GM18526 (cell line): ENCODE results near the gene TSHZ3.

ENCODE experiments used
- POLR2A ChIP-seq: IDR thresholded peaks from 3 replicates; pipeline ENCODE4 v1.6.1; 2011; ENCODE audit not compliant: insufficient read length; ENCODE audit errors: extremely low read depth

Gene TSHZ3, protein sequence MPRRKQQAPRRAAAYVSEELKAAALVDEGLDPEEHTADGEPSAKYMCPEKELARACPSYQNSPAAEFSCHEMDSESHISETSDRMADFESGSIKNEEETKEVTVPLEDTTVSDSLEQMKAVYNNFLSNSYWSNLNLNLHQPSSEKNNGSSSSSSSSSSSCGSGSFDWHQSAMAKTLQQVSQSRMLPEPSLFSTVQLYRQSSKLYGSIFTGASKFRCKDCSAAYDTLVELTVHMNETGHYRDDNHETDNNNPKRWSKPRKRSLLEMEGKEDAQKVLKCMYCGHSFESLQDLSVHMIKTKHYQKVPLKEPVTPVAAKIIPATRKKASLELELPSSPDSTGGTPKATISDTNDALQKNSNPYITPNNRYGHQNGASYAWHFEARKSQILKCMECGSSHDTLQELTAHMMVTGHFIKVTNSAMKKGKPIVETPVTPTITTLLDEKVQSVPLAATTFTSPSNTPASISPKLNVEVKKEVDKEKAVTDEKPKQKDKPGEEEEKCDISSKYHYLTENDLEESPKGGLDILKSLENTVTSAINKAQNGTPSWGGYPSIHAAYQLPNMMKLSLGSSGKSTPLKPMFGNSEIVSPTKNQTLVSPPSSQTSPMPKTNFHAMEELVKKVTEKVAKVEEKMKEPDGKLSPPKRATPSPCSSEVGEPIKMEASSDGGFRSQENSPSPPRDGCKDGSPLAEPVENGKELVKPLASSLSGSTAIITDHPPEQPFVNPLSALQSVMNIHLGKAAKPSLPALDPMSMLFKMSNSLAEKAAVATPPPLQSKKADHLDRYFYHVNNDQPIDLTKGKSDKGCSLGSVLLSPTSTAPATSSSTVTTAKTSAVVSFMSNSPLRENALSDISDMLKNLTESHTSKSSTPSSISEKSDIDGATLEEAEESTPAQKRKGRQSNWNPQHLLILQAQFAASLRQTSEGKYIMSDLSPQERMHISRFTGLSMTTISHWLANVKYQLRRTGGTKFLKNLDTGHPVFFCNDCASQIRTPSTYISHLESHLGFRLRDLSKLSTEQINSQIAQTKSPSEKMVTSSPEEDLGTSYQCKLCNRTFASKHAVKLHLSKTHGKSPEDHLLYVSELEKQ

DNA sequence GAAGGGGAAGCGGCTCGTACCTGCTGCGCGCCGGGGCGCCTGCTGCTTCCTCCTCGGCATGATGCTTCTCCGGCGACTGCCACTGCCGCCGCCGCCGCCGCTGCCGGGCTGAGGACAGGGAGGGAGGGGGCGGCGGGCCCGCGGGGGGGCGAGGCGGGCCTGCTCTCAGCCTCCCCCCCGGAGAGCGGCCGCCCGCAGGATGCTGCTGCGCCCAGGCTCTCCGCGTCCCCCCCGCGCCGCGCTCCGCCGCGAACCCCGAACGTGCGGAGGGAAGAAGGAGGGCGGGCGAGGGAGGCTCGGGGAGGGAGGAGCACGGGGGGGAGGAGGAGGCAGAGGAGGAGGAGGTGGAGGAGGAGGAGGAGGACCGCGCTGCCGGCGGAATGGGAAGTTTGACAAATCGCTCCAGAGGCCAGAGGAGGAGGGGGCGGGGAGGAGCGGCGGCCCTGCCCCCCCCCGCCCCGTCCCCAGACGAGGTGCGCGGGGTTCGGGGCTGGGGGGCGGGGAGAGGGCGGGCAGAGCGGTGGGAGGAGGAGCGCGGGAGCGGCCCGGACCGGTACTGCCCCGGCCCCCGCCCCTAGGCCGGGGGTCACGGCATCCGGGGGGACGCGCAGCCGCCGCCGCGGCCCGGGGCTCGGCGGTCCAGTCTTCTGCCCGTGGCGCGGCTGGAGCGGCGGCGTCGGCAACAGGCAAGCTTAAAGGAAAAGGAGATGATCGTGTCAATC, at the start of gene TSHZ3:
TSS of gene TSHZ3 (minus strand) at position 277 of the 722 bp plus-strand sequence. CDS start at position 60, 217 bp downstream.
- TF ChIP-seq POLR2A = no peak

DNA sequence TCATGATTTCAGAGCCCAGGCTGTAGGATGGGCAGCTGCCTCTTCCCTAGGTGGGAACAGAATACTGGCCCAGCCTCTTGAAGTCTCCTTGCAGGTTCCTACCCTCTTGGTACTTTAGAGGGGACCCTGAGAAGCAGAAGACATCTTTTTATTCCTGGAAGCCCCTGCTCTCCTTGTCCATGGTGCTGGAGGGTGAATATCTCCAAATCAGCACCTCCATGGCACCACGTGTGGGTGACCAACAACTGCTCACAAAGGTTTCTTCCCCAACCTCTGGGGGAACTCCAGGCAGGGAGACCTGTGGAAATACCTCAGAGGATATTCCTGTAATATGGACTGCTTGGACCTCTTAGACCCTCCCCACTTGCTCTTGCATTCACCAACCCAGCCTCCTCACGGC, 48.1 kb upstream of the TSHZ3 start:
- no peak for TF ChIP-seq POLR2A

DNA sequence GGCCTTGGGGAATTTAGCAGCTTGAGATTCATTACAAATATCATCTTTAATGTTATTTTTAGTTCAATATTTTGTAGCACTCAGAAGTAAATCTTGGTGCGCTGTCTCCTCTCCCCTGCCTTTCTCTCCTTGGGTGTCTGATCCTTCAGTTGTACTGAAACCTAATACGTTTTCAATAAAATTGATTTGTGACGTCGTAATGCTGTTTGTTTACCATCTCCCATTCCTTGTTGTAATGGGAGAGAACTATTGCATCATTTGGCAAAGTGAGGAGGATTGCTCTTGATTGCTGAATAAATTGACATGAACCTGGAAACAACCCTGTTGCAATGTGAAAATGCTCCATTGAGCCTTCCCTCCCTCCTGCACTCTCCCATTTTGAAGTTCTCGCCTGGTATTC, 43.2 kb upstream of the TSHZ3 start:
- no peak for TF ChIP-seq POLR2A

DNA sequence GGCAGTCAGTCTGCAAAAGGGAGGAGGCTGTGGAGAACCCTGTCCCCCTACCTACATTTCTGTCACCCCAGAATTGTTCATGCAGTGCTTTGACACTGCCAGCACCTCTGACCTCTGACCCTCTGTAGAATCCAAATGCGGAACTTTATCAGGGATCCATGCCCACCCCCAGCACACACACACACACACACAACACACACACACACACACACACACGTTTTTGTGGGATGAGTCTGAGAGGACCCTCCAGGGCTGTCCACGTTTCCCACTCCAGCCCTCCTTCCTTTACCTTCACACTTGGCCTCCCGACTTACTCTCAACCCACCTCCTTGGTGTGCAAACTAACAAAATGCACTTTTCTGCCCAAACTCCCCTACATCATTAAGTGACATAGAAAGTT, 42.3 kb upstream of the TSHZ3 start:
- TF ChIP-seq POLR2A = no peak

DNA sequence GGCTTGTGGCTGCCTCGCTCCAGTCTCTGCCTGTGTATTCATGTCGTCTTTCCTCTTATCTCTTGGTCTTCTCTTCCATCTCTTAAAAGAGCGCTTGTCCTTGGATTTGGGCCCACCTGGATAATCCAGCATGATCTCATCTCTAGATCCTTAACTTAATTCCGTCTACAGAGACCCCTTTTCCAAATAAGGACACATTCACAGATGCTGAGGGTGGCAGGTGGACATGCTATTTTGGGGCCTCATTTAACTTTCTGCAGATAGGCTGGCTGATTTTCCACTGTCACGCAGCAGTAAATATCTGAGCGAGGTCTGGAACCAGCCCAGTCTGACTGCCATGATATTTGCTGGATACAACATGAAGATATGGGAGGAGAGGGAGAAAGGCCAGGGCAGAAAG, 41.5 kb upstream of the TSHZ3 start:
- TF ChIP-seq POLR2A = no peak

DNA sequence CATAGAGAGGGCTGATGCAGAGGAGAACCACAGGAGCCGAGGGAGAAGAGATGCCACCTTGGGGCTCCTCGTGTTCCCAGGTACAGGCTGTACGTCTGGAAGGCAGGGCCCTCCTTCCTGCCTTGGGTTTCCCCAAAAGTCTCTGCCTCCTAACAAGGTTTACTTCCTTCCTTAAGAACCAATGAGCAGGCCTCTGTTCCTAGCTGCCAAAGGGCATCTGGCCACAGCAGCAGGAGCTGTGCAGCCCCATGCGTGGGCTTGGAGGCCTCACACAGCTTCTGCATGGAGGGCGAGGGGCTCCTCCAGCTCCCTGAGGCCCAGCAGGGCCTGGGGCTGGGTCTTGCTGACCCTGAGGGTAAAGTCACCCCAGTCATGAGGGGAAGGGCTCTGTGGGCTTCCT, 40.6 kb upstream of the TSHZ3 start:
- no peak for TF ChIP-seq POLR2A

DNA sequence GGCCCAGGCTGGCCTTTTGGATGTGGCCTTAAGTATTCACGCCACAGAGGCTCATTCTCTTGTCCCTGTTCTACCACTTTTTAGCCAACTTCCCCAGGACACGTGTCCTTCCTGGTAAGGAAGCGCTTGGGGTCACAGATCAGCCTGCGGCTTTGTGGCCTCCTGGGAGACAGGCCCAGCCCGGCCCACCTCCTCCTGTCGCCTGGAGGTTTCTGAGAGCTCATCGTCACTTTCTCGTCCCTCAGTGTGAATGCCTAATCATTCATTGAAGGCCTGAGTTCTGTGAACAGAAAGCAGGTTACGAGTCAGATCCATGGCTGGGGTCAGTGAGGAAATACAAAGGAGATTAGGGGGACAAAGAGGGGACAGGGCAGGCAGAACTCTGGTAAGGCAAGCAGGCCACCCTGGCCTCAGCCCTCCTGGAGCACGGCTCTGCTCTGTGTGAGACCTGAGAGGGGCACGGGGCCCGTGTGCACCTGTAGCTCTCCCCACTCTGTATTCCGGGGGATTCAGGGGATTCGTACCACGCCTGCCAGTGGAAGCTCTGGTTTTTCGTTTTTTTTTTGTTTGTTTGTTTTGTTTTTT, 38.6 kb upstream of the TSHZ3 start:
- TF ChIP-seq POLR2A = no peak

DNA sequence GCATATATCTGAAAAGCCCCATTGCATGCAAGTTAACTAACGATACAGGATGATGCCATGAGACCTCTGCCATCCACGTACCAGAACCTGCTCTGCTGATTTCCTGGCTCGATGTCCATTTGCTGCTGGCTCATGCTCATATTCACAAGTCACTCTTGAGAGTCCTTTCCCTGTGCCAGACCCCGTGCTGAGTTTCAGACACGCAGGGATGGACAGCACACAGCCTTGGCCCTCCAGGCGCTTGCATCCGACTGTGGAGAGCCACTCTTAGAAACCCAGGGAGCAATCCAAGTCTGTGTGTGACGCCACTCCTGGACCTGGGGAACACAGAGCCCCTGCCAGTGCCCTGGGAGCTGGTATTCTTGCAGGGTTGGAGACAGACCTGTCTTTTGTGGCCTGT, 37.6 kb upstream of the TSHZ3 start:
- no peak for TF ChIP-seq POLR2A

DNA sequence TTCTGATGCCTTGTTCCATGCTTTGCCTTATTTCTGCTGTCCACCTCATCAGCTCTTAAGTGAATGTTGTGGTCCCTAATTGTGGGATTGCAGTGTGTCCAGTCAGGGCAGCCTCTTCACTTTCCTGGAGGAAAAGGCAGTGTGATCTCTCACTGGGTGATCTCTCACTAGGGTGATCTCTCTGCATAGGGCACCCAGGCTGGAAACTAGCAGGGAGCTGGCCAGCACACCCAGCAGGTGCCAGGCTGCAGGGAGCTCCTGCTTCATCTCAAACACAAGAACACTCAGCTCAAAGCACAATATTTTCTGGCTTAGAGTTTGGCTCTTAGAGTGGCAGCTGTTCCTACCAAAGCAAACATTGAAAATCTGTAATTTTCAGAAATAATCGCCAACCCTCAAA, 36.5 kb upstream of the TSHZ3 start:
- no peak for TF ChIP-seq POLR2A

DNA sequence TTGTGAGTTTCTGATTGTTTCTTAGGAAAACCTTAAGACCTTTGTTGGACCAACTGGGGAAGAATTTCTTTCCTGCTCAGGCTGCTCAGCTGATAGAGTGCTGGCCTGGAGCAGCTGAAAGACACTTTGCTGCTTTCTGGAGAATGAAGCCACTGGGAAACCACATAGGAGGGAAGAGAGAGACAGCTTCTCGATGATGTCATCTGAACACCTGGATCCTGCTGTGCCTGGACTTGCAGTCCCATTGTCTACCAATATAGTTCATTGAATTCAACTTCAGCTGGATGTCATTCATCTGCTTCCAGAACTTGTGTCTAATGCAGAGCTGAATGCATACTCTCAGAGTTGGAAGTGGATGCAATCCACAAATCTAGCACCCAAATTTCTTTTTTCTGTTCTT, 34.3 kb upstream of the TSHZ3 start:
- TF ChIP-seq POLR2A = no peak

DNA sequence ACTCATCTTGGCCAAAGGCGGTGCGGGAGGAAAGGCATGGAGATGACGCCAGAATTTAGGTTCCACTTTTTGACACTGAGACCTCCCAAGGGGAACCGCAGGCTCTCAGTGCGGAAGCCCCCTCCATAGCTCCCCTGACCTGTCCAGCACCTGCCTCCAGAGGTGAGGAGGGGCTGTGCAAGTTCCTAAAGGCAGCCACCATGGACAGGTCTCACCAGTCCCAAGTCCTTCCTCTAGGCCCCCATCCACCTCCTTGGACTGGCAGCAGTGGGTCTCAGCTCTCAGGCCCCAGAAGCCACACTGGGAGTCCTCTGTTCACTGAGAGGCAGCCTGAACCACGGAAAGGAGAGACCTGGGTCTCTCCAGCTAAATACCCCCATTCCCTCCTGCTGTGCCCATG, 31.6 kb upstream of the TSHZ3 start:
- TF ChIP-seq POLR2A = no peak

DNA sequence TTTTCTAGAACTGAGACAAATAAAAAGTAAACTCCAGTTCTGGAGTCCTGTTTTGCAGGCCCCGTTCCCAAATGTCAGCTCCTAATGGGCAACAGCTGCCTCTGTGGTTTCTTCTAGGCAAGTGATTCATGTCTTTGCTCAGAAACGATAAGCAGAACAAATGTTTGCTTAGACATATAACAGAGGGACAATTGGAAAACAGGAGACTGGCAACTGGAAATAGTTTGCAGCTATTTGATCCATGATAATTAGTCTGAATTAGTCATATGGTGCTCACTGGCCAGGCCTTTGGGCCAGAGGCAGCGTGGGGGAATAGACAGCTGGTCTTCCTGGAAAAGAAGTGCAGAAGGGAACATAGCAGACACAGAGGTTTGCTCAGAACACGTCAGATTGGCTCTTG, 29.2 kb upstream of the TSHZ3 start:
- no peak for TF ChIP-seq POLR2A

DNA sequence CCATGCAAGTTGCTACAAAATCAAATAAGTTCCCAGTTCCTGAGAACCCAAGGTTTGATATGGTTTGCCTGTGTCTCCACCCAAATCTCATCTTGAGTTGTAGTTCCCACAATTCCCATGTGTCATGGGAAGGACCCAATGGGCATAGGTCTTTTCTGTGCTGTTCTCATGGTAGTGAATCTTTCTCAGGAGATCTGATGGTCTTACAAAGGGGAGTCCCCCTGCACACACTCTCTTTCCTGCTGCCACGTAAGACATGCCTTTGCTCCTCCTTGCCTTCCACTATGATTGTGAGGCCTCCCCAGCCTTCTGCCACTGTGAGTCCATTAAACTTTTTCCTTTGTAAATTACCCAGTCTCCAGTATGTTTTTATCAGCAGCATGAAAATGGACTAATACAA, 28.5 kb upstream of the TSHZ3 start:
- TF ChIP-seq POLR2A = no peak

DNA sequence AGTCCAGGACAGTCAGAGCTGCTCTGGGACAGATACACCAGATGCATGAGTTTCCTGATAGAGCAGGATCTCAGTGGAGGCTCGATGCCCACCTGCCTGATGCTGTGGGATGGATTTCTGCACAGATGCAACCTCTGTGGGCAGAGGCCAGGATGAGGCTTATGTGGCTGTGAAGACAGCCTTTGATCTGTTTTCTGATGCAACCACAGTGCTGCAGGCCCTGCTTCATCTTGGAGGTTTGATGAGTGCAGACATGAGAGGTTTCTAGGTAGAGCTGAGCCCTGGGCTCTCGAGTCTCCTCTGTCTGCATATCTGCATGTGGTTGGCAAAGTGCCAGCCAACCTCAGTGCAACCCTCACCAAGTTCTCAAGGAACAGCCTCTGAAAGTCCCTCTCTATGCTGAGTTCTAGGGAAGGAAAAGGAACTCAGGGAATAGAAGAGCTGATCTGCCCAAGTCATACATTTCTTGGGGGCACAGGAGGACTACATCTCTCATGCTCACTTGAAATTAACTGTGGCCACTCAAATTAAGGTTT, 23.1 kb upstream of the TSHZ3 start:
- no peak for TF ChIP-seq POLR2A

DNA sequence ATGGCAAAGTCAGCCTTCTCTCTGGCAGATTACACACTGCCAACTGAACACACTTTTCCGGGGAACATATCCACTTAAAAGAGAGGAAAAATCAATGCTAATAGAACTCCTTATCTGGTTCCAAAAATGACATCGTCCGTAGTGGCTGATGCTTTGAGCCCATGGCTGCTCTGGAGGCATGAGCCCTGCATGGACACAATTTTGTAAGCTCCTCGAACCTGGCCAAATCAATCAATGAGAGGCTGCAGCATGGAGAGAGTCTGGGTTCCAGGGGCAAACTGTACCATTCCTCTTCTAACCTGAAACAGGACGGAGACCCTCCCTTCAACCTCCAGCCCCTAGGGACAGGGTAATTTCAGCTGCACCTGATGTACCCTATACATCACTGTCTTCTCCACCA, 21.0 kb upstream of the TSHZ3 start:
- TF ChIP-seq POLR2A = no peak

DNA sequence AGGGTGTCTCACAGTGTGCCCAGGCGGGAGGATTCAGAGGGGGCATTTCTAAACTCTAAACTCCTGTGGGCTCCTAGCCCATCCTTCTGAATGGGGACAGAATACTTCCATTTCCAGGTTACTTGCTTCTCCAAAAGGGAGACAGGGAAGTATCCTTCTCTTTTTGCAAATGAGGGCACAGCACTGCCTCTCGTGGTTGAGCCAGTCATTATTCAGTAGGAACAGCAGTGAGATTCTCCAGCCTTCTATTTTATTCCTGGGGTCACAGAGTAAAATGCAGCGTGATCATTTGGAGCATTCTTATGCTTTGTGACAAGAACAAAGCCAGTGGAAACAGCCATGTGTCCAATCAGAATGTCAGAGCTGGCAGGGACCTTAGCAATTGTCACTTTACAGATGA, 15.7 kb upstream of the TSHZ3 start:
- TF ChIP-seq POLR2A = no peak
